COR-L47 (cell line): ENCODE results near the gene PHACTR2.
"Not testable (repeated sequence)": the region's sequence is repeated elsewhere in the genome, so short reads cannot be mapped to it uniquely, and the experiment has no call there.

Source experiments
- DNase-seq: peaks from one replicate; lab custom pipeline; 2025; lab: John Stamatoyannopoulos, UW

PHACTR2 gene

DNA sequence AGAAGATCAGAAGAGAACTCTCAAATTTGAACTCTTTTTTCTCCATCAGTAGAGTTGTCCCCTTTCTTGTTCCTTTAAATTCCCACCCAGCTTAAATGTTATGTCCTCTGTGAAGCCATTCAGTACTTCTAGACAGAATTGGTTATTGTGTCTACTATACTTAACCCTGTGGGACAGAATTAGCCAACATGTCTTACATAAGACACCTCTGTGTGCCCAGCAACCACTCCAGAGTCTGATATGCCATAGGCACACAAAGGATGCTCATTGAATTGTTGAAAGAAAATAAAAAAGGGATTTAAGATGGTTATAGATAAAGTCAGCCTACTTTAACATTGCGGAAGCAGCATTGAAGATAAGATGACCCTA is 88.4 kb downstream of the PHACTR2 start:
- no peak for DNase-seq

DNA sequence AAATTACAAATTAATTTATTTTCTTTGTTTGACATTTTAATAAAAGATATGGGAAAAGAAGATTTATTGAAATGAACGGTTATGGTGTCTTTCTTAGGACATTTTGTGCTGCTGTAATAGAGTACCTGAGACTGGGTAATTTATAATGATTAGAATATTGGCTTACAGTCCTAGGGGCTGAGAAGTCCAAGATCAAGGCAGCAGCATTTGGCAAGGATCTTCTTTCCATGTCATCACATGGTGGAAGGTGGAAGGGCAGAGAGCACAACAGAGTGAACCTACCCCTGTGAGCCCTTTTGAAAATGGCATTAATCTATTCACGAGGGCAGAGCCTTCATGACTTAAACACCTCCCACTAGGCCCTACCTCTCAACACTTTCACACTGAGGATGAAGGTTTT is 89.7 kb downstream of the PHACTR2 start:
- no peak for DNase-seq

DNA sequence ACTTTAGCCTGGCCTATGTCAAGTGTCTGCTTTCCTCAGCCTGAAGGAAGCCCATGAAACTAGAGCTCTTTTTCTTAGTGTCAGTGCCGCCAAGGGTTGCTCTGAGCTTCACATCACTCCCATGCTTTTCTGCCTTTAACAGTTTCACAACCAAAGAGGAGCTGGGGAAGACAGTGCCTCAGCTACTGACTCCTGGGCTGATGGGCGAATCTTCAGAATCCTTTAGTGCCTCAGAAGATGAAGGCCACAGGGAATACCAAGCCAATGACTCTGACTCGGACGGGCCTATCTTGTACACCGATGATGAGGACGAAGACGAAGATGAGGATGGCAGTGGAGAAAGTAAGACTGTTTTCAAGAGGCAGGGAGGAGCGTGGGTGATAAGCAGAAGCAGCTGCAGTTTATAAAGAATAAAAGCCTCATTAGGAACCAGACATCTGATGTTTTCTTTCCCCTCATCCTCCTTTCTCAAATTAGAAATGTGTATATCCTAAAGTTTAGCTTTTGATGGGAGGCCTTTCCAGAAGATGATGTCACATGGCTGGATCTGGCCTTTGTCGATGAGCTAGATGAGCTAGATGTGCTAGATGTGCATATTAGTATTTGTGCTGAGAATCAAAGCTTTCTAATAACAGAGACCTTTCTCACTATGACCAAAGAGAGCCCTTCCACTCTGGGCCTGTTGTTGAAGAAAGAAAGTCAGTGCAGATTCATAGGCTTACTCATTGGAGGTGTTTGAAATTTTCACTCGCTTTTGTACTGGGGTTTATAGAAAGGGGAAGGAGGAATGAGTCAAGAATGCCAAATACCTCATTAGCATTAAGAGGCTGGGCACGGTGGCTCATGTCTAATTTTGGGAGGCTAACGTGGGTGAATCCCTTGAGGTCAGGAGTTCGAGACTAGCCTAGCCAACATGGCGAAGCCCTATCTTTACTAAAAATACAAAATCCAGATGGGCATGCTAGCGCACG is 94.6 kb downstream of the PHACTR2 start:
- DNase-seq, result no peak

DNA sequence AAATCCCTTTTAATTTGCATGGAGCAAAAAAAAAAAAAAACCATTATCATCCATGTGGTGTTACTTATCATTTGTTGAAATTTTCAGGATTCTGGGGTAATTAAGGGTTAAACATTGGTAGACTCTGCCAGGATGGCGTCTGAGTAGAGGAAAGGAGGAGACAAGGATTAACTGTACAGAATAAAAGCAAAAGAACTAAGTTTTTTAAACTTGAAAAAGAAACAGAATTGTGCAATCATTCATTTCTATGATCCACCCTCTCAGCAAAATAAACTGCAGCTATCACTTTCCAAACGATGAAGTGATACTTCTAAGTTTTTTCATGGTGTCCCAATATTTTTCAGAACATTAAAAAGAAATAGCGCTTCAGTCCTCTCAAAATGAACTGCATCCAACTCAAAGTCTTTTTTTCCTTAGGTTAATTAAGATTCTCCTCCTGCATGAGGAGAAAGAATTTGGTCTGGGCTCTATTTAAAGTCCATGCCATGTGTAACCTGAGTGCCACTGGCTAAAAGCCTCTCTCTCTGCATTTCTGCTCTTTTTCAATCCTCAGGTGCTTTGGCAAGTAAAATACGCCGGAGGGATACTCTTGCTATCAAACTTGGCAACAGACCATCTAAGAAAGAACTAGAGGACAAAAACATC is 95.9 kb downstream of the PHACTR2 start:
- DNase-seq, result no peak

DNA sequence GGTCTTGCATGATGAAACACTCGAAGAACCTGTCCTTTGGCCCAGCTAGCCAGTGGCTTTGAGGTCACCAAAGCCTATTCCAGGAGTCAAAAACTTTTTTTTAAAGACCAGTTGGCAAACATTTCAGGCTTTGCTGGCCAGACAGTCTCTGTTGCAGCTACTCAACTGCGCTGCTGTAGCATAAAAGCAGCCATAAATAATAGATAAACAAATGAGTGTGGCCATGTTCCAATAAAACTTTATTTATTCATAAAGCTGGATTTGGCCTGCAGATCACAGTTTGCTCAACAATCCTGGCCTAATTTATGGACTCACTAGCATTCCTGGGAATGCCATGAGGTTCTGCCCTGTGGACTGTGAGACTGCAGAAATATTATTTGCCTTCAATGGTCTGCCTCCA is 96.6 kb downstream of the PHACTR2 start:
- DNase-seq, result no peak

DNA sequence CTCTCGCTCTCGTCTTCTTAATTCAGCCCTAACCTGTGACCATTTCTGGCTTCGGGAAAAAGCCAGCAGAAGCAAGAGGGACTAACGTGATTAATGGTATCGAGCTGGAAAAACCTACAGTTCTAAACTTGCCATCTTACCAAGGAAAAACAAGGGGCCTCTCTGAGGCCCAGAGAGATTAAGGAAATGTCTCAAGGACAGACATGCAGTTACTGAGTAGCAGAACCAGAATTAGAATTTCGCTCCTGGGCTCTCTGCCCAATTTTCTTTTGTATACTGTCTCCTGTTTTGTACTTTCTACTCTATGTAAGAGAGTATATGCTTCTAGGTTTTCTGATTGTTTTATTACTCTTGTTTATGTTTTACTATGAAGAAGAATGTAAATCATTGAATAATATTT is 97.6 kb downstream of the PHACTR2 start:
- DNase-seq, result no peak

DNA sequence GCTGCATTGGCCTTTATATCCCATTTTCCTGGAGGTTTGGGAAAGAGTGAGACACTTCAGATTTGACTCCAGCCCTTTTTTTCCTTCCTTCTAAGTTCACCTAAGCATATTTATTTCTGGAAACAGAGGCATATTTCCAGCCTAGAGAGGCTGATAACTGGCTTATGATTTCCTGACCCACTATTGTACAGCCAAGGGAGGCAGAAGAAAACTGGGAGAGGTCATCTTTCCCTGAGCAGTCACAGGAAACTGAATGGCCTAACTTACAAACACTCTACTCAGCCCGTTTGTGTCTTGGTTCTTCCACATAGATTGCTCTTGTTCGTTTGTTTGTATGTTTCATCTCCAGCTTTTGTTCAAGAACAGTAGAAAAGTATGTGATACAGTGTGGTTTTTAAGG is 101.2 kb downstream of the PHACTR2 start:
- no peak for DNase-seq

DNA sequence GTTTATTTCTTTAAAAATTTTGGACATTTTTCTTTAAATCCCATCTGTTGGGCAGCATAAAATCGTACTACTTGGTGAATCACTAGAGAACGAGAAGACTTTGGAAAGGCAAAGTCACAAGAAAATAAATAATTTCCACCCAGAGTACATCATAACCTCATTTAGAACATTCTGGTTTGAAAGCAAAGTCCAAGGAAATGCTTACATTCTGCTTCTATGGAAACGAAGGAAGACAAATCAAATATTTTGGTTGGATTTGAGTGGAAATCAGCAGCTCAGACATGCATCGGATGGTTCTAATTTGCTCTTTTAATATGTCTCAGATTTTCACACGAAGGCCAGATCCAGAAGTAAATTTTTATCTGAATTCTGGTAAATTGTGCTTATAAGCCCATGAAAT is 104.7 kb downstream of the PHACTR2 start:
- DNase-seq, result no peak

DNA sequence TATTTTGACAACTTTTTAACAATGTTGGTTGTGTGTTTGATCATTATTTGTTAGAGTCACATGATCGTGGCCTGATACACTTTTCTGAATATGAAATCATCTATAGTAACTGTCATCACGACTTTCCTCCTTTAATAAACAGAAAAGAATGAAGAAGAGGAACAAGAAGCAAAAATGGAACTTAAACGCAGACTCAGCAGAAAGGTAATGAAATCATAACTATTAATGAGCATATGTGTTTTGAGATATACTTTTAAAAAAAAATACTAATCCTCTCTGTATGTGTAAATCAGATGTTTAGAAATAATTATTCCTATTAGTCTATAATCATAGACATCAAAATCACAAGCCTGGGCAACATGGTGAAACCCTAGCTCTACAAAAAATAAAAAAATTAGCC is 105.3 kb downstream of the PHACTR2 start:
- no peak for DNase-seq

DNA sequence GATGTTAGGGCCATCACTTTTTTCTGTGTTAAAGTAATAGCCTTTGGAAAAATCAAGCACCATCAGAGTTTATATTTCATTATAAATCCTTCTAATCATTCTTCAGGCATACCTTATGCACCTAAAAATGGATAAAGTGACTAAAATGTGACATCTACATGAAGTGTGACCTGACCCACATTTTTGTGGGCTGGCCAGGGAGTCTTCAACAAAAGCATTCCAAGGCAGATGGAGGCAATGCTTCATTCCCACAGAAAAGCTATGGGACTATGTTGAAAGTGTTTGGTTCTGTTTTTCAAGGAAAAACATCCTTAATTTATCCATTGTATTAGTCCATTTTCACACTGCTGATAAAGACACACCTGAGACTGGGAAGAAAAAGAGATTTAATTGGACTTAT is 106.6 kb downstream of the PHACTR2 start:
- no peak for DNase-seq

DNA sequence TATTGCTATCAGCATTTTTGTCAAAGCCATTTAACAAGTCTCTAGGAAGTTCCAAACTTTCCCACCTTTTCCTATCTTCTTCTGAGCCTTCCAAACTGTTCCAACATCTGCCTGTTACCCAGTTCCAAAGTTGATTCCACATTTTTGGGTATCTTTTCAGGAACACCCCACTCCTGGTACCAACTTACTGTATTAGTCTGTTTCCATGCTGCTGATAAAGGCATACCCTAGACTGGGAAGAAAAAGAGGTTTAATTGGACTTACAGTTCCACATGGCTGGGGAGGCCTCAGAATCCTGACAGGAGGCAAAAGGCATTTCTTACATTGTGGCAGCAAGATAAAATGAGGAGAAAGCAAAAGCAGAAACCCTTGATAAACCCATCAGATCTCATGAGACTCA is 108.6 kb downstream of the PHACTR2 start:
- not testable (repeated sequence) for DNase-seq

DNA sequence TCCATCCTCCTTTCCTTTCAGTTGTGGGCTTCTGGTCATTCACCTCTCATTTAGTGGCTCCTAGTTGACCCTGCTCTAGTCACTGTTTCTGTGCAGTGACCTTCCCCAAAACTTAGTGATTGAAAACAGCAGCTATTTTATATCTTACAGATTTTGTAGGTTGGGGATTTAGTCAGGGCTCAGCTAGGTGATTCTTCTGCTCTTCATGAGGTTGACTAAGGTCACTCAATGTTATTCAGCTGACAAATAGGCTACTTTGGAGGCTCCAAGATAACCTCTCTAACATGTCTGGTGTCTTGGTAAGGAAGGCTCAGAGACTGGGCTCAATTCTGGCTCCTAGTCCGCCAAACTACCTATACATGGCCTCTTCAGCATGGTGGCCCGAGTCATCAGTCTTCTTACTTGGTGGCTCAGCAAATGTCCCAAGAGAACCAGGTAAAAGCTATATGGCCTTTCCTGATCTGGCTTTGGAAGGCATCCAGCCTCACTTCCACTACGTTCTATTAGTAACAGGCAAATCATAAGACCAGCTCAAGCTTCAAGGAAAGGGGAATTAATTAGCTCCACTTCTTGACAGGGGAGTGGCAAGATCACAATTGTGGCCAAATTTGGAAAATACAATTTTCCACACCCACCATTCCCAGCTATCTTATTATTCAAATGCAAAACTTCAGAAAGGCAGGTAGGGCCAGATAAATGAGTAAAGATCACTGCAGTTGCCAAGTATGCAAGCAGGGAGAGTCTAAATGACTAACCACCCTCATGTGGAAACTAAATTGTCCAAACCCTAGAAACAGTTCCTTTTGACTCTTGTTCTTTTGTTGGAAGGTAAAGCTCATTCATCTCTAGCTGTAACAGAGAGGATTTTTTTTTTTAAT is 114.9 kb downstream of the PHACTR2 start:
- no peak for DNase-seq

DNA sequence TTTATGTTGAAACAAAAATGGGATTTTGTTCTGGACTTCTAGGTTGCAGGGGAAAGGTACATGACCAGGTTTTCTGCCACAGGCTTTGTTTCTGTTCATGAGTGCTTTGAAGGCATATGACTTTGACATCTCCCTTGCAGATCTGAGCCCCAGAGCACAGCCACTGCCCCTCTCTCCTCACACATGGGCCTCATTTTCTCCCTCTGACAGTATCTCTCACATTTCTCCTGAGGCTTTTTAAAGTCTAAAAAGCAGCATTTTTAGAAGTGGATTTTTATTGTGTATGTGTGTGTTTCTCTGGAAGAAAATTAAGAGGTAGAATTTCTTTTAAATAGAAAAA is 115.5 kb downstream of the PHACTR2 start:
- no peak for DNase-seq

DNA sequence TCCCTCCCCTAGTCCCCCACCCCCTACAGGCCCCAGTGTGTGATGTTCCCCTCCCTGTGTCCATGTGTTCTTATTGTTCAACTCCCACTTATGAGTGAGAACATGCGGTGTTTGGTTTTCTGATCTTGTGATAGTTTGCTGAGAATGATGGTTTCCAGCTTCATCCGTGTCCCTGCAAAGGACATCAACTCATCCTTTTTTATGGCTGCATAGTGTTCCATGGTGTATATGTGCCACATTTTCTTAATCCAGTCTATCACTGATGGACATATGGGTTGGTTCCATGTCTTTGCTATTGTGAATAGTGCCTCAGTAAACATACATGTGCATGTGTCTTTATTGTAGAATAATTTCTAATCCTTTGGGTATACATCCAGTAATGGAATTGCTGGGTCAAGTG is 118.8 kb downstream of the PHACTR2 start:
- not testable (repeated sequence) for DNase-seq

DNA sequence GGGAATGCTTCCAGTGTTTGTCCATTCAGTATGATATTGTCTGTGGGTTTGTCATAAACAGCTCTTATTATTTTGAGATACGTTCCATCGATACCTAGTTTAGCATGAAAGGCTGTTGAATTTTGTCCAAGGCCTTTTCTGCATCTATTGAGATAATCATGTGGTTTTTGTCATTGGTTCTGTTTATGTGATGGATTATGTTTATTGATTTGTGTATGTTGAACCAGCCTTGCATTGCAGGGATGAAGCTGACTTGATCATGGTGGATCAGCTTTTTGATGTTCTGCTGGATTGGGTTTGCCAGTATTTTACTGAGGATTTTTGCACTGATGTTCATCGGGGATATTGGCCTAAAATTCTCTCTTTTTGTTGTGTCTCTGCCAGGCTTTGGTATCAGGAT is 120.7 kb downstream of the PHACTR2 start:
- DNase-seq, result not testable (repeated sequence)

DNA sequence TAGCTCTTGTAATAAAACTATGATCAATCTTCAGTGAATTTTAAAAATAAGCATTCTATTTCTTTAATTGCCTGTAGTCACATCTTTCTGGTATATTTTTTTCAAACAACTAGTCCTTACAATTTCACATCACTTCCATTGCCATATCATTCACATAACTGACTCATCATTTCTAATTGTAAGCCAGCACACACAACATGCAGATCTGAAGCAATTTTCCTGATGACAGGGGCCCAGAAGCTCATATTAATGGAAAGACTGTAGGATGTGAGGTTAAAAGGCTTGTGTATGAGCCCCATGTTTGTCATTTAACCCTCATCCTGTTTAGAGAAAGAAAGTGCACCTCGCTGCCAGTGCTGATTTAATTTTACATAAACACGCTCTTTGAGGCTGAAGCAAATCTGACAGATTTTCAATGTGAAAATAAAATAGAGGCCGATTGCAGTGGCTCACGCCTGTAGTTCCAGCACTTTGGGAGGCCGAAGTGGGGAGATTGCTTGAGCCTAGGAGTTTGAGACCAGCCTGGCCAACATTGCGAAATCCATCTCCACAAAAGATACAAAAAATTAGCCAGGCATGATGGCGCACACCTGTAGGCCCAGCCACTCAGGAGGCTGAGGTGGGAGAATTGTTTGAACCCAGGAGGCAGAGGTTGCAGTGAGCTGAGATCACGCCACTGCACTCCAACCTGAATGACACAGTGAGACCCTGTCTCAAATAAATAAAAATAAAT is 125.2 kb downstream of the PHACTR2 start:
- DNase-seq, result no peak

DNA sequence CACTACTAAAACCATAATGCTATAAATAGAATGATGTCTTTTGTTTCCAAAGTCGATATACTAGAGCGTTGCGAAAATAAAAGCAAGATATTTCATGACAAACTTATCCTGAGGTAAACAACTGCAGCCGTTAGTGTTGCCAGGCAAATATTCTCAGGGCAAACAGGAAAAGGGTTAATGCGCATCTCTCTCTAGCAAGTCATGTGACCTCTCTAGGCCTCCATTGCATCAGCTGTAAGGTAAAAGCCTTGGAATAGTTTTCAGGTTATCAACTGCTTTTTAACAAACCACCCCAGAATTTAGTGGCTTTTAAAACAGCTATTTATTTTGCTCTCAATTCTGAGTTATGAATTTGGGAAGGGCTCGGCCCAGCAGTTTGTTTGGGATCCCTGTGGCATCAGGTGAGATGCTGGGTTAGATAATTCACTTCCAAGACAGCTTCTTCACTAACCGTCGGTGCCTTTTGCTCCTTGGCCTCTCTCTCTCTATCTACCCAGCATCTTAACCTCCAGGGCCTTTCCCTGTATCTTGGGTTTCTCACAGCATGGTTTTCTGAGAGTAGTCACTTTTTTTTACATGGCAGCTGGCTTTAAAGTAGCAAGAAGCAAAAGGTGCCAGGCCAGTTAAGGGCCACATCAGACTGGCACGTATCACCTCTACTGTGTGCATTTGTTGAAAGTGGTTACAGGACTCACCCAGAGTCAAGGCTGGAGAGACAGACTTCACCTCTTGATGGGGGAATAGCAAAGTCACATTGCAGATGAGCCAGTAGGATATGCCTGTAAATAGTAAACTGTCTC is 126.2 kb downstream of the PHACTR2 start:
- no peak for DNase-seq

DNA sequence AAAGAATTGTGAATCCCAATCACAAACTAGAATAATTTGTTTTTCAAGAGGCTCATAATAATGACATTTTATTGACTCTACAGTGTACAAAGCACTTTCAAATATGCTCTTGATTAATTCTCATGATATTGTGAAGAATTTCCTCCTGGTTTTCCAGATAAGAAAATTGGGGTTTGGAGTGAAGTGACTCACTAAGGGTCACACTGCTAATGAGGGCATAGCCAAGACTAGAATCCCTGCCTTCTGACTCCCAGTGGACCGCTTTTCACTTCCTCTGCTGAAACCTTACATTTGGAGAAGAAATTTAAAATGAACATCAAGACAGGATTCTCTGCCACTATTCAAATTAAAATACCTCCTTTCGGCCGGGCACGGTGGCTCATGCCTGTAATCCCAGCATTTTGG is 127.1 kb downstream of the PHACTR2 start:
- no peak for DNase-seq

DNA sequence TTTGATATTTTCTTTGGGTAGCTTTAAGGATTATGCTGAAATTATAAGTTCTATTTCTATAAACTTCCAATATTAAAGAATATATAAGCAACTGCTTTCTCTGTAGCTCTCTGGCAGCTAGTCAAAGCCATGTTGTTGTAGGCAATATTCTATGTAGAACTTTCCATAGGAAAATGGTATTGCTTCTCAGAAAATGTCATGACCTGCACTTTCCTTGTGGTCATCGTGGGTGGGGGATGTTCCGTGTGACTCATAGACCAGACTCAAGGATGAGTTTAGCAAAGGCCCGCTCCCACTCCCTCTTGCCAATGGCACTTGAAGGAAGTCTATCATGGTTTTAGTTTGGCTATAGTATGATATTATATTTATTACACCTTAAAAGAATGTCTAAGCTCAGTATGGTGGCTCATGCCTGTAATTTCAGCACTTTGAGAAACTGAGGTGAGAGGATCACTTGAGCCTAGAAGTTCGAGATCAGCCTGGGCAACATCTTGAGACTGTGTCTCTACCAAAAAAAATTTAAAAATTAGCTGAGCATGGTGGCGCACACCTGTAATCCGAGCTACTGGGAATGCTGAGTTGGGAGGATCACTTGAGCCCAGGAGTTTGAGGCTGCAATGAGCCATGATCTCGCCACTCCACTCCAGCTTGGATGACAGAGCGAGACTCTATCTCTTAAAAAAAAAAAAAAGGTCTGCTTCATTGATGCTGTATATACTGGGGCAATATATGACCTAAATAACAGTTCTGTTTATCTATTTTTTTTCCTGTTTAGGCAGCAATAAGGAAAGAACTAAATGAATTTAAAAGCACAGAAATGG is 128.7 kb downstream of the PHACTR2 start:
- no peak for DNase-seq

DNA sequence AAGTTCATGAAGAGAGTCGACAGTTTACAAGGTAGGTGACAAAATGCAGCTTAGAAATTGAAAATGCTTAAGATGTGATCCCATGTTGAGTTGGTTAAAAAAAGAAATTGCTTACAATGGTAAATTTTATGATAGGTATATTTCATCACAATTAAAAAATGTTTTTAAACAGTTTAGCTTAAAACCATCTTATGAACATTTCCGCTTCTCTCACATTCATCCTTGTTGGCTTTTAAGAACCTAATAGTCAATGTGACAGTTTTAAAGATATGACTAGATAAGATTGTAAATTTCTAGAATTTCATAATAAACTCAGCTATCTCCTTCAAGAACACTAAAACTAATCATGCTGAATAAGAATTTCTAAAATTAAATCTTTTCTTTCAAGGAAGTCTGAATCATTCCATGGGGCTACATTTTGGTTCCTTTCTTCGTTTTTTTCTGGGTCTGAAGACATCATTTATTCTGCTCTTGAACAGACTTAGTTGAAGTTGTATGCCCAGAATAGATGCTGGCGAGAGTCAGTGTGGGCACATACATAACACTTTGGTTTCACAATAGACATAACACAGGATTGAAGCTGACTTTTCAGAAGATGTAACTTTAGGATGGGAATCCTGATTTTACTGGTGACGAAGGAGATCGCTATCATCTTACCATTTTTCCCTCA is 129.5 kb downstream of the PHACTR2 start:
- DNase-seq, result no peak
